Measurements from ENCODE around the gene ADCY9.

The ADCY9 gene

GRCh38 chr16:4033951-4034350 is 82.3 kb downstream of the ADCY9 start:
- Mint-ChIP-seq H3K27me3 (no peaks in the 10 kb centered on the region), H3K9me3 (no peaks in the 10 kb centered on the region), H3K27ac (no peak overlapping the region), H3K36me3 (no peaks in the 10 kb centered on the region), H3K4me1 (peaks cover 14 to 30% of the 10 kb centered on the region in 2 donors), H3K4me3 (no peak overlapping the region)
- ATAC-seq (replicated peaks) (no peak), DNase-seq (no peak)

- Mint-ChIP-seq H3K4me3 (peak overlapping the region in 1 of 2 donors; percentile 39), H3K9me3 (no peaks in the 10 kb centered on the region), H3K4me1 (peaks cover 14 to 30% of the 10 kb centered on the region in 2 donors), H3K27ac (no peak overlapping the region), H3K27me3 (no peaks in the 10 kb centered on the region), H3K36me3 (no peaks in the 10 kb centered on the region)
- ATAC-seq (replicated peaks), result peak; percentile 91
- DNase-seq, result peak; percentile 6
These were observed 83.5 kb downstream of the ADCY9 start for GRCh38 chr16:4032768-4033167.

- Mint-ChIP-seq H3K27ac (no peak overlapping the region), H3K4me3 (no peak overlapping the region), H3K27me3 (no peaks in the 10 kb centered on the region), H3K36me3 (peaks cover 5 to 8% of the 10 kb centered on the region in 2 donors), H3K4me1 (peaks cover 14 to 30% of the 10 kb centered on the region in 2 donors), H3K9me3 (no peaks in the 10 kb centered on the region)
- ATAC-seq (replicated peaks) (no peak), DNase-seq (no peak)
These were observed 88.1 kb downstream of the ADCY9 start for GRCh38 chr16:4028144-4028543.

GRCh38 chr16:4026854-4027253 is 89.4 kb downstream of the ADCY9 start:
- Mint-ChIP-seq H3K9me3 (no peaks in the 10 kb centered on the region), H3K36me3 (peaks cover 5 to 8% of the 10 kb centered on the region in 2 donors), H3K4me1 (peaks cover 9 to 19% of the 10 kb centered on the region in 2 donors), H3K27me3 (no peaks in the 10 kb centered on the region), H3K27ac (no peak overlapping the region), H3K4me3 (no peak overlapping the region)
- ATAC-seq (replicated peaks) (no peak), DNase-seq (no peak)

GRCh38 chr16:4025428-4025827 is 90.8 kb downstream of the ADCY9 start:
- no peaks in the 10 kb centered on the region for H3K9me3 Mint-ChIP-seq
- no peak overlapping the region for H3K4me3 Mint-ChIP-seq
- peaks cover 5 to 8% of the 10 kb centered on the region in 2 donors for H3K36me3 Mint-ChIP-seq
- no peak for DNase-seq
- peaks cover 6 to 10% of the 10 kb centered on the region in 2 donors for H3K4me1 Mint-ChIP-seq
- H3K27ac Mint-ChIP-seq, result no peak overlapping the region
- no peaks in the 10 kb centered on the region for H3K27me3 Mint-ChIP-seq
- no peak for ATAC-seq (replicated peaks)

- H3K27ac Mint-ChIP-seq, result no peak overlapping the region
These were observed 94.3 kb downstream of the ADCY9 start for GRCh38 chr16:4021916-4022315.

GRCh38 chr16:4021070-4021779 is 95.0 kb downstream of the ADCY9 start:
- Mint-ChIP-seq H3K4me3 (no peak overlapping the region), H3K27ac (no peak overlapping the region), H3K9me3 (no peaks in the 10 kb centered on the region), H3K4me1 (peaks cover 8% of the 10 kb centered on the region in 2 donors), H3K36me3 (peaks cover 4 to 5% of the 10 kb centered on the region in 2 donors), H3K27me3 (no peaks in the 10 kb centered on the region)
- no peak for DNase-seq
- ATAC-seq (replicated peaks), result no peak

More at GRCh38 chr16:4021916-4022315, 94.3 kb downstream of the ADCY9 start:
- DNase-seq (no peak), ATAC-seq (replicated peaks) (no peak)
- Mint-ChIP-seq H3K4me3 (no peak overlapping the region), H3K4me1 (peaks cover 6 to 7% of the 10 kb centered on the region in 2 donors), H3K27me3 (no peaks in the 10 kb centered on the region), H3K9me3 (no peaks in the 10 kb centered on the region), H3K36me3 (peaks cover 4 to 5% of the 10 kb centered on the region in 2 donors)

GRCh38 chr16:4019371-4019791 is 96.9 kb downstream of the ADCY9 start:
- Mint-ChIP-seq H3K36me3 (no peaks in the 10 kb centered on the region), H3K9me3 (no peaks in the 10 kb centered on the region), H3K4me3 (peak overlapping the region; percentile 32 to 58), H3K27me3 (no peaks in the 10 kb centered on the region), H3K27ac (no peak overlapping the region), H3K4me1 (peaks cover 11 to 12% of the 10 kb centered on the region in 2 donors)
- DNase-seq (no peak), ATAC-seq (replicated peaks) (no peak)

GRCh38 chr16:4018391-4018790 is 97.9 kb downstream of the ADCY9 start:
- ATAC-seq (replicated peaks) (no peak), DNase-seq (no peak)
- Mint-ChIP-seq H3K27ac (no peak overlapping the region), H3K36me3 (no peaks in the 10 kb centered on the region), H3K4me3 (no peak overlapping the region), H3K4me1 (peaks cover 11 to 12% of the 10 kb centered on the region in 2 donors), H3K9me3 (no peaks in the 10 kb centered on the region), H3K27me3 (no peaks in the 10 kb centered on the region)

- no peak overlapping the region for H3K27ac Mint-ChIP-seq
- no peaks in the 10 kb centered on the region for H3K36me3 Mint-ChIP-seq
- DNase-seq (no peak), ATAC-seq (replicated peaks) (no peak)
- H3K9me3 Mint-ChIP-seq, result no peaks in the 10 kb centered on the region
- H3K27me3 Mint-ChIP-seq, result no peaks in the 10 kb centered on the region
- H3K4me3 Mint-ChIP-seq, result no peak overlapping the region
- peaks cover 11 to 12% of the 10 kb centered on the region in 2 donors for H3K4me1 Mint-ChIP-seq
These were observed 98.4 kb downstream of the ADCY9 start for GRCh38 chr16:4017807-4018206.

GRCh38 chr16:4016658-4017057 is 99.6 kb downstream of the ADCY9 start:
- Mint-ChIP-seq H3K27me3 (no peaks in the 10 kb centered on the region), H3K9me3 (no peaks in the 10 kb centered on the region), H3K27ac (no peak overlapping the region), H3K4me1 (peaks cover 11 to 12% of the 10 kb centered on the region in 2 donors), H3K4me3 (no peak overlapping the region), H3K36me3 (no peaks in the 10 kb centered on the region)
- ATAC-seq (replicated peaks) (no peak), DNase-seq (no peak)

- Mint-ChIP-seq H3K27ac (no peak overlapping the region), H3K36me3 (no peaks in the 10 kb centered on the region)
- no peak for ATAC-seq (replicated peaks)
These were observed 100.3 kb downstream of the ADCY9 start for GRCh38 chr16:4016005-4016352.

GRCh38 chr16:4015275-4016004 is 100.8 kb downstream of the ADCY9 start:
- no peak overlapping the region for H3K27ac Mint-ChIP-seq

More at GRCh38 chr16:4016005-4016352, 100.3 kb downstream of the ADCY9 start:
- Mint-ChIP-seq H3K9me3 (no peaks in the 10 kb centered on the region), H3K27me3 (no peaks in the 10 kb centered on the region), H3K4me1 (peaks cover 11 to 12% of the 10 kb centered on the region in 2 donors), H3K4me3 (no peak overlapping the region)
- DNase-seq, result no peak

GRCh38 chr16:4011940-4012629 is 104.2 kb downstream of the ADCY9 start:
- H3K27me3 Mint-ChIP-seq, result no peaks in the 10 kb centered on the region
- ATAC-seq (replicated peaks) (no peak), DNase-seq (no peak)
- no peaks in the 10 kb centered on the region for H3K9me3 Mint-ChIP-seq
- H3K4me3 Mint-ChIP-seq, result no peak overlapping the region
- H3K4me1 Mint-ChIP-seq, result peaks cover 5% of the 10 kb centered on the region in 2 donors
- no peak overlapping the region for H3K27ac Mint-ChIP-seq
- H3K36me3 Mint-ChIP-seq, result no peaks in the 10 kb centered on the region

More at GRCh38 chr16:4015275-4016004, 100.8 kb downstream of the ADCY9 start:
- Mint-ChIP-seq H3K36me3 (no peaks in the 10 kb centered on the region), H3K4me3 (no peak overlapping the region), H3K27me3 (no peaks in the 10 kb centered on the region), H3K4me1 (peaks cover 11 to 12% of the 10 kb centered on the region in 2 donors), H3K9me3 (no peaks in the 10 kb centered on the region)
- no peak for DNase-seq
- ATAC-seq (replicated peaks), result no peak
